SK-N-SH (cell line): ENCODE data around the gene CRTC1. TPM values are rescaled to one million over a fixed set of nuclear protein-coding genes. Genes with fewer than 3 reads are reported as not detected.

Experiments
- CTCF ChIA-PET: fragments of 300-600, 350-600 bp; formaldehyde crosslinking; extraction: SDS; loops from one replicate; lab custom pipeline; 2021; lab: Yijun Ruan, JAX
- POLR2A ChIA-PET: fragments of 350-600 bp; sonication (Branson Sonifier 250); formaldehyde crosslinking; extraction: SDS; loops from one replicate; lab custom pipeline; 2020; ENCODE audit warnings: antibody characterized with exemption, inconsistent platforms; lab: Yijun Ruan, JAX
- DNase-seq: peaks from one replicate; pipeline ENCODE4 v3.0.0; 2012
- H2AFZ ChIP-seq: fragments of 200-600 bp; sonication (generic); 2 replicates; pipeline ENCODE4 v1.8.1; 2016; ENCODE audit warnings: antibody characterized with exemption, mild to moderate bottlenecking, low read depth
- H3F3A ChIP-seq: fragments of 200-600 bp; sonication (generic); replicated peaks from 2 replicates; pipeline ENCODE3; 2016; ENCODE audit warnings: antibody characterized with exemption, mild to moderate bottlenecking; ENCODE audit not compliant: insufficient read depth
- H3K27ac ChIP-seq, 2 experiments: fragments of 200-500 bp in 1 of 2; fragments of 200-600 bp in 1 of 2; sonication (Bioruptor generic) in 1 of 2; sonication (generic), shearing (Covaris generic) in 1 of 2; 2 replicates each; pipeline versions ENCODE4 v1.5.1 to v1.6.1; 2014 to 2016; ENCODE audit warnings: low read depth in 2 of 2, inconsistent platforms in 1 of 2, low read length in 1 of 2, mild to moderate bottlenecking in 1 of 2, mixed read lengths in 1 of 2
- H3K27me3 ChIP-seq: fragments of 200-600 bp; sonication (generic), shearing (Covaris generic); 2 replicates; pipeline ENCODE4 v1.6.1; 2016; ENCODE audit warnings: mixed run types; ENCODE audit not compliant: insufficient read depth
- H3K36me3 ChIP-seq, 2 experiments: fragments of 200-500 bp in 1 of 2; fragments of 200-600 bp in 1 of 2; sonication (Bioruptor generic) in 1 of 2; sonication (generic) in 1 of 2; replicated peaks in 1 of 2; 2 replicates each; pipeline versions ENCODE3 to v1.5.1; 2014 to 2016; ENCODE audit warnings: low read length in 1 of 2, mild to moderate bottlenecking in 1 of 2; ENCODE audit not compliant: insufficient read depth in 2 of 2, control insufficient read depth in 1 of 2
- H3K4me1 ChIP-seq, 2 experiments: fragments of 200-500 bp in 1 of 2; fragments of 200-600 bp in 1 of 2; sonication (Bioruptor generic) in 1 of 2; sonication (generic), shearing (Covaris generic) in 1 of 2; 2 replicates each; pipeline versions ENCODE4 v1.5.1 to v1.6.1; 2014 to 2016; ENCODE audit warnings: low read depth in 1 of 2, low read length in 1 of 2, mixed run types in 1 of 2; ENCODE audit not compliant: insufficient read depth in 2 of 2, control insufficient read depth in 1 of 2
- H3K4me2 ChIP-seq: fragments of 200-600 bp; sonication (generic), shearing (Covaris generic); 2 replicates; pipeline ENCODE4 v1.6.1; 2017; ENCODE audit warnings: mixed run types
- H3K4me3 ChIP-seq, 2 experiments: fragments of 200-500 bp in 1 of 2; fragments of 200-600 bp in 1 of 2; sonication (Bioruptor generic) in 1 of 2; sonication (generic), shearing (Covaris generic) in 1 of 2; 2 replicates each; pipeline versions ENCODE4 v1.5.1 to v1.8.1; 2014 to 2016; ENCODE audit warnings: low read depth in 2 of 2, inconsistent platforms in 1 of 2, low read length in 1 of 2, mild to moderate bottlenecking in 1 of 2, mixed read lengths in 1 of 2, moderate library complexity in 1 of 2
- H3K79me2 ChIP-seq: fragments of 200-600 bp; sonication (generic); 2 replicates; pipeline ENCODE4 v1.8.1; 2017; ENCODE audit warnings: mild to moderate bottlenecking; ENCODE audit not compliant: insufficient read depth
- H3K9ac ChIP-seq: fragments of 200-600 bp; sonication (generic); 2 replicates; pipeline ENCODE4 v1.6.1; 2017; ENCODE audit warnings: mixed run types
- H3K9me2 ChIP-seq: fragments of 200-600 bp; sonication (generic); 2 replicates; pipeline ENCODE4 v1.6.1; 2017; ENCODE audit warnings: mixed run types
- H3K9me3 ChIP-seq: fragments of 200-600 bp; sonication (generic); 2 replicates; pipeline ENCODE4 v1.6.1; 2017; ENCODE audit warnings: mixed run types, mild to moderate bottlenecking, moderate library complexity
- H4K20me1 ChIP-seq: fragments of 200-600 bp; sonication (generic); 2 replicates; pipeline ENCODE4 v1.6.1; 2017; ENCODE audit warnings: mild to moderate bottlenecking, mixed run types; ENCODE audit not compliant: insufficient read depth
- CTCF ChIP-seq: fragments of 200-600 bp; sonication (generic); IDR thresholded peaks from 2 replicates; pipeline ENCODE4 v1.6.1; 2017; ENCODE audit warnings: antibody characterized with exemption, mild to moderate bottlenecking, moderate library complexity
- ELF1 ChIP-seq: IDR thresholded peaks from 2 replicates; pipeline ENCODE4 v1.4.0; 2012
- EP300 ChIP-seq, 2 experiments: IDR thresholded peaks; 2 replicates each; pipeline versions ENCODE4 v1.4.0 to v1.6.1; 2012; ENCODE audit warnings: borderline replicate concordance in 1 of 2, low read depth in 1 of 2, low read length in 1 of 2
- MEF2A ChIP-seq: IDR thresholded peaks from 2 replicates; pipeline ENCODE4 v1.4.0; 2012; ENCODE audit warnings: low read depth, borderline replicate concordance
- NFIC ChIP-seq: IDR thresholded peaks from 2 replicates; pipeline ENCODE4 v1.4.0; 2012; ENCODE audit warnings: borderline replicate concordance
- PBX3 ChIP-seq: IDR thresholded peaks from 2 replicates; pipeline ENCODE4; 2012
- RAD21 ChIP-seq: IDR thresholded peaks from 2 replicates; pipeline ENCODE4 v1.6.1; 2012; ENCODE audit warnings: mild to moderate bottlenecking, low read length
- RCOR1 ChIP-seq: fragments of 150-350 bp; IDR thresholded peaks from 2 replicates; pipeline ENCODE4 v1.6.1; 2017; ENCODE audit warnings: antibody characterized with exemption, low read length
- REST ChIP-seq: IDR thresholded peaks from 2 replicates; pipeline ENCODE4 v1.6.1; 2012; ENCODE audit warnings: mild to moderate bottlenecking, low read depth, low read length, moderate library complexity
- SIN3A ChIP-seq: IDR thresholded peaks from 2 replicates; pipeline ENCODE4 v1.6.1; 2012; ENCODE audit warnings: low read depth, mild to moderate bottlenecking, low read length, moderate library complexity, borderline replicate concordance
- SMC3 ChIP-seq: IDR thresholded peaks from 2 replicates; pipeline ENCODE4 v1.6.1; 2012; ENCODE audit warnings: low read depth, low read length, improper control_type of control experiment
- TAF1 ChIP-seq: IDR thresholded peaks from 2 replicates; pipeline ENCODE4 v1.6.1; 2012; ENCODE audit warnings: low read depth, mild to moderate bottlenecking, low read length, moderate library complexity, borderline replicate concordance
- WGBS: methylation state at CpG from one replicate; pipeline ENCODE4 v1.1.6; 2017; ENCODE audit warnings: low lambda C conversion rate; 5-methylcytosine and 5-hydroxymethylcytosine counted together
- polyA plus RNA-seq, 3 experiments: library from polyadenylated mRNA; depleted of rRNA; stranded (reverse); fragments of >200 nt; gene quantifications; 2 replicates each; pipeline ENCODE4 v1.2.3, GENCODE V29; 2012

The CRTC1 gene
- polyA plus RNA-seq, 1 of the 3 experiments (the other 2 are of a cell fraction) = 5.0 TPM

- Histone ChIP-seq H3K9ac (no peak overlapping the region), H3K27me3 (no peaks in the 10 kb centered on the region), H3K4me2 (no peak overlapping the region), H3K4me1 (peaks cover 3 to 36% of the 10 kb centered on the region in 2 experiments; a peak in 1 of 4 replicates), H3K36me3 (peaks cover 0 to 3% of the 10 kb centered on the region in 2 experiments), H3F3A (peaks cover 3% of the 10 kb centered on the region), H2AFZ (no peak overlapping the region), H3K79me2 (no peaks in the 10 kb centered on the region), H3K27ac (no peak overlapping the region), H3K9me3 (no peaks in the 10 kb centered on the region), H3K9me2 (no peaks in the 10 kb centered on the region), H3K4me3 (no peak overlapping the region), H4K20me1 (no peaks in the 10 kb centered on the region)
- ChIA-PET POLR2A (no interaction called here), CTCF (interaction anchor here (0.9 to 1.8 kb wide), 4 partner anchors 14 to 124 kb away, joined by 3 to 8 read pairs (median 4); no protein-coding TSS in a partner anchor)
- 83% methylated on average over 8 of the region's 13 CpGs for WGBS
- DNase-seq = no peak
- TF ChIP-seq CTCF (no peak), NFIC (no peak), MEF2A (no peak), PBX3 (no peak), ELF1 (no peak)
- TF ChIP-seq, all 33 proteins: peak for 0
Measured at GRCh38 chr19:18770663-18771327, 87.3 kb downstream of the CRTC1 start.

GRCh38 chr19:18771328-18772242 is 88.1 kb downstream of the CRTC1 start:
- no peak for DNase-seq
- 92% methylated on average over 22 of the region's 36 CpGs for WGBS
- Histone ChIP-seq H2AFZ (no peak overlapping the region), H3F3A (peaks cover 7% of the 10 kb centered on the region), H3K79me2 (no peaks in the 10 kb centered on the region), H3K9ac (no peak overlapping the region), H3K4me1 (peaks cover 11 to 43% of the 10 kb centered on the region in 2 experiments; a peak in 3 of 4 replicates), H3K4me2 (no peak overlapping the region), H4K20me1 (no peaks in the 10 kb centered on the region), H3K27ac (no peak overlapping the region), H3K9me2 (no peaks in the 10 kb centered on the region), H3K4me3 (no peak overlapping the region), H3K27me3 (no peaks in the 10 kb centered on the region), H3K36me3 (peaks cover 0 to 3% of the 10 kb centered on the region in 2 experiments), H3K9me3 (no peaks in the 10 kb centered on the region)
- POLR2A ChIA-PET = interaction anchor here (1.0 kb wide), 1 partner anchor 9 kb away, joined by 3 read pairs; no protein-coding TSS in a partner anchor
- CTCF ChIA-PET = interaction anchor here (0.8 to 1.8 kb wide), 10 partner anchors 9 to 182 kb away, joined by 3 to 8 read pairs (median 4); partner anchors contain the start of gene COMP
- TF ChIP-seq EP300 (IDR thresholded peaks at IDR 0.05; ENCODE audit: borderline replicate concordance in 1 of 2, low read depth in 1 of 2, low read length in 1 of 2) = no peak
- no peak for TF ChIP-seq MEF2A
- no peak for TF ChIP-seq TAF1
- TF ChIP-seq REST = no peak
- no peak for TF ChIP-seq SIN3A
- no peak for TF ChIP-seq RCOR1
- TF ChIP-seq SMC3 = peak; percentile 17; the same call in 1 of the 2 replicates
- TF ChIP-seq RAD21 = peak; percentile 60
- peak; percentile 24; the same call in 1 of the 2 replicates for TF ChIP-seq CTCF
